Hypothalamus (tissue), 51 donors: ENCODE data around the gene CCDC51.

Experiments
- DNase-seq, 51 donors: peaks; one replicate each; lab custom pipeline; 2025; lab: John Stamatoyannopoulos, UW

The CCDC51 gene

GRCh38 chr3:48435223-48435595 lies 4.7 kb downstream of the CCDC51 start:
- no peak for DNase-seq

- no peak for DNase-seq
These were observed 5.2 kb downstream of the CCDC51 start for GRCh38 chr3:48434591-48435222.

- no peak for DNase-seq
These were observed 6.3 kb downstream of the CCDC51 start for GRCh38 chr3:48433472-48434118.

- peak in 1 of 51 donors; percentile 10 for DNase-seq
These were observed 7.2 kb downstream of the CCDC51 start for GRCh38 chr3:48432411-48433371.

- DNase-seq, result no peak
These were observed 8.5 kb downstream of the CCDC51 start for GRCh38 chr3:48431224-48432029.

- DNase-seq, result no peak
These were observed 9.2 kb downstream of the CCDC51 start for GRCh38 chr3:48430708-48431101.

GRCh38 chr3:48429960-48430707 lies 9.8 kb downstream of the CCDC51 start, which contains the start of gene PLXNB1:
TSS of gene PLXNB1 (minus strand) at chr3:48430086. CDS start at chr3:48424611, 5,475 bp downstream.
- DNase-seq, result peak in 8 of 51 donors; percentile 18 to 38 (median 31)

GRCh38 chr3:48429317-48429959 lies 10.5 kb downstream of the CCDC51 start:
- DNase-seq, result peak in 47 of 51 donors; percentile 30 to 89 (median 74)

GRCh38 chr3:48428572-48429316 lies 11.2 kb downstream of the CCDC51 start:
- peak in 34 of 51 donors; percentile 17 to 75 (median 58) for DNase-seq

- DNase-seq, result peak in 3 of 51 donors; percentile 29 to 50 (median 37)
These were observed 11.8 kb downstream of the CCDC51 start for GRCh38 chr3:48428088-48428571.

- DNase-seq, result peak in 19 of 51 donors; percentile 23 to 77 (median 37)
These were observed 12.3 kb downstream of the CCDC51 start for GRCh38 chr3:48427630-48427962.

- peak in 18 of 51 donors; percentile 12 to 78 (median 46) for DNase-seq
These were observed 12.8 kb downstream of the CCDC51 start for GRCh38 chr3:48426944-48427629.

GRCh38 chr3:48426401-48426909 lies 13.5 kb downstream of the CCDC51 start:
- peak in 48 of 51 donors; percentile 41 to 98 (median 85) for DNase-seq

GRCh38 chr3:48425281-48425812 lies 14.6 kb downstream of the CCDC51 start:
- peak in 41 of 51 donors; percentile 12 to 85 (median 61) for DNase-seq

- DNase-seq, result peak in 26 of 51 donors; percentile 18 to 53 (median 37)
These were observed 15.8 kb downstream of the CCDC51 start for GRCh38 chr3:48423883-48424695.
